TTC549 (cell line): ENCODE data around the gene ARHGAP15.
A peak's percentile ranks its signal among the peaks of the same experiment; 100 is the strongest.

Source experiments
- FAIRE-seq: peaks from 2 replicates; lab custom pipeline; 2012; peaks lifted over from hg19 to GRCh38; lab: Jason Lieb, UNC

Gene ARHGAP15

GRCh38 chr2:143401861-143402260 lies 272.6 kb downstream of the ARHGAP15 start:
- FAIRE-seq: no peak

- FAIRE-seq: no peak
Measured at GRCh38 chr2:143402451-143402850, 273.2 kb downstream of the ARHGAP15 start.

DNA sequence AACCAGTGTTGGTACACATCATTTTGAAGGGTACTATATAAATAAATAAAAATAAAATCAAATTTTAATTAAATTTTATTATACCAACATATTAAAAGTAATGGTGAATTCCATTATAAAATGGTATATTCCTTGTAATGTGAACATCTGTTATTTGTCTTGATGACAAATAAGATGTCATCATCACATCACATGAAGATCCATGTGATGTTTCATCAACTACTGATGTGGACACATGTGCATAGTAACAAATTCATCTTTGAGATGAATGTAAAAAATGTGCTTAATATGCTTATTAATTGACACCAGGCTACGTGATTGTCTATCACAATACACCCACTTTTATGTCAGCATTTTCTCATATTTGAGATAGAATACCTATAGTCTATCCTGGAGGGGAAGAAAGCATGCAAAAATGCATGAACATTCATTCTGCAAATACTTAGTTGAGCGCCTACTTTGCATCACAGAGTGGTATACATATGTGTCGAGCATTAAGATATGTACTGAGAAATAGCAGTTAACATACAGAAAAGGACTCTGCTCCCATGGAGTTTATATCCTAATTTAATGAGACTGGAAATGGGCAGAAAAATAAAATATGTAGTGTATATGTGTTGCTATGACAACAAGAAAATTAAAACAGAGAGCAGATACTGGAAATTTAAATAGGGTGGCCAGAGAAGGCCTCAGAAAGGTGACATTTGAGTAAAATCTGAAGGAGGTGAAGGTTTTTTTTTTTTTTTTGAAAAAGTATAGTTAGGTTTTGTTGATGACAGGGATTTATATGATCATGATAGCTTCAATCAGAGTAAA lies 281.1 kb downstream of the ARHGAP15 start:
- peak; percentile 86 for FAIRE-seq

DNA sequence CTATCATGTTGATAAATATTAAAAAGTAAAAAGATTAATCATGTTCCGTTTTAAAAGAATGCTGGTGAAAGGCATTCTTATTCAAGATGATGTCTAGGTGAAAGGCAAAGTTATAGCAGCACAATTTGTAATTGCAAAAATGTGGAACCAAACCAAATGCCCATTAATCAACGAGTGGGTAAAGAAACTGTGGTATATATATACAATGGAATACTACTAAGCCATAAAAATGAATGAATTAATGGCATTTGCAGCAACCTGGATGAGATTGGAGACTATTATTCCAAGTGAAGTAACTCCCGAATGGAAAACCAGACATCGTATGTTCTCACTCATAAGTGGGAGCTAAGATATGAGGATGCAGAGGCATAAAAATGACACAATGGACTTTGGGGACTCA lies 286.4 kb downstream of the ARHGAP15 start:
- FAIRE-seq: no peak

DNA sequence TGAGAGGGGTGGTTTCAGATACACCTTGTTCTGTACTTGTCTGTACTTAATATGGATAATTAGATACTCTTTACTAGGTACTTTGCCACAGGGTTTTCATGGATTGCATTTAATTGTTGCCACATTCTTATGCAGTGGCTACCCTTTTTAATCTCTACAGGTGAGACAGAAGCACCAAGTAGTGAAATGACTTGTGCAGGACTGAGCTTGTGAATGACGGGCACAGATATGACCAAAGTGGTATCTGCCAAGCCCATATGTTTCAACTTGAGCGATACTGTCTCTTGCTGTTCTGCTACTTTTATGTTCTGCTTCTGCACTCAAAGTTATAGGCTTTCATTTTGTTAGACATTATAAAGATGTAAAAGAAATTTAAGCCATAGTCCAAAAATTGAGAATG lies 288.2 kb downstream of the ARHGAP15 start:
- no peak for FAIRE-seq

GRCh38 chr2:143420313-143420712 lies 291.1 kb downstream of the ARHGAP15 start:
- no peak for FAIRE-seq

DNA sequence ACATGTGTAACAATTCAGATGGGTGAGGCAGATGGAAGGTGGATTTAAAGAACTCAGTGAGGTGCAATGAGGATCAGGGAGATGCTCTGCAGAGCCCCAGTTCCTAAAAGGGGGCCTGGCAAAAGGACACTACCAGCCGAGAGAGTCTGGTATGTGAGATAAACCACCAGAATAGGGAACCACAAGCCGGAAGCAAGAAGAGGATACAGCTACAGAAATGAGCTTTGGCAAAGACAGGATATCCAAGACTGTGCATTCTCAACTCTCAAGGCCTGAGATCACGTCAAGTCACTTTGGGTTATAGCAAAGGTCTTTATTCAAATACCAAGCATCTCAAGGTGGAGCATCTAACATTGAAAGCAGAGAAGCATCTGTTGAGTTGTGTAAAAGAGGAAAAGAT lies 293.5 kb downstream of the ARHGAP15 start:
- no peak for FAIRE-seq

DNA sequence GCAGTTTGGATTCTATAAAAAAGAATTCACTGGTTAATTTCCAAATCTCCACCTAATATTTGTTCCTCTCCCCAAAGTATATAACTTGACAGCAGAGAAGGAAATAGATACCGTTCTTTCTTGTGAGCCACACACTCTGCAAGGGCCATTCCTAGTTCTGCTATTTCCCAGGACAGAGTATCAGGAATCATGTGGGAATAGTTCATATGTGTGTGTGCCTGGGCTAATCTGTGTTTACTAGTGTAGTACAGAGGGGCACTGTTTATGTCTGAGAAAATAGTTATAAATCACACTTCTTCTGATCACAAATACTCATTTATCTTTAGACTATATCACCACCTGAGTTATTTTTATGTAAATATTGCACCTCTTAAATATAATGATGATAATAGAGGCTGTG lies 296.7 kb downstream of the ARHGAP15 start:
- FAIRE-seq: no peak

- peak; percentile 96 for FAIRE-seq
Measured at GRCh38 chr2:143426296-143426695, 297.1 kb downstream of the ARHGAP15 start.

DNA sequence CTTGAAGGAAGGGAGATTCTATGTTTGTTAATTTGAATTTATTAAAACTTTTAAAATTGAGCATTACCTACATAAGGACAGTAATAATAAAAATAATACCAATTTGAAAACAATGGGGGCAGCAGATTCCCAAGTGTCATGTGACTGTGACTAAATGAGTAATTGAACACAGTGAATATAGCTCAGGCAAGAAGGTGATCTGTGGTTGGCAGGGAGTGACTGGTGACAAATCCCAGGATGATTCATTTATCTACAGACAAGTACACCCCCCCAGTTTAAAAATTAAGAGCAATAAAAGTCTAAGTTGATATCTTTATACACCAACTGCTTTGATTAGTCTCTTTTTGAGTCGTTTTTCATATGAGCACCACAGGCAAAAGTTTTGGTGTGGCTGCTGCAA lies 299.5 kb downstream of the ARHGAP15 start:
- no peak for FAIRE-seq

DNA sequence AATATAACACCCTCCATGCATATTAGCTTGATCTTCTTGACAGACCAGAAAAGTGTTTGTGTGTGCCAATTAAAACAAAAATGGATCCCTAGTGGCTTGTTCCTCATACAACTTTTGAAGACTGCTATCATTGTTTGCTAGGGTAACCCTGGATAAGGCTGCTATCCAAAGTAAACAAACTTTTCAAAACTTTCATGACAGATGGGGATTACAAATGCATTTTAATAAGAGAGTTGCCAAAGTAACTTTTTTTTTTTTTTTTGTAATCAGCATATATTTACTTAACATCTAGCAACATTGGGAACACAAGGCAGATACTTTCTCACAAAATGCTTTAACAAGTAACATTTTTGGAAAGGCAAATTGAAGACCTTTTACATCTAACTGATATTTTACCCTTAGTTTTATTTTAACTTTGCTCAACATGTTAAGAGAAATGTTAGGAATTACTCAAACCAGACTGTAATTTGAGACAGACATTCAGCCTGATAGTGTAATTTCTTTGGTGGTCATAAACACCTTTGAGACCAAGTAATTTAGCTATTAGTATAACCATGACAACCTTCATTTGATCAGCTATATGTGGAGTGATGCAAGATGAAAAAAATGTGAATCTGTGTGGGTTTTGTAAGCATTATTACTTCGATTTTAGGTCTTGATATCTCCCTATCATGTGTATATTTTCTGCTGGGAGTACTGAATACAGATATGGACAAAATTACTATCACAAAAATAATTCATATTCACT lies 300.9 kb downstream of the ARHGAP15 start:
- no peak for FAIRE-seq

GRCh38 chr2:143431316-143431715 lies 302.1 kb downstream of the ARHGAP15 start:
- no peak for FAIRE-seq

DNA sequence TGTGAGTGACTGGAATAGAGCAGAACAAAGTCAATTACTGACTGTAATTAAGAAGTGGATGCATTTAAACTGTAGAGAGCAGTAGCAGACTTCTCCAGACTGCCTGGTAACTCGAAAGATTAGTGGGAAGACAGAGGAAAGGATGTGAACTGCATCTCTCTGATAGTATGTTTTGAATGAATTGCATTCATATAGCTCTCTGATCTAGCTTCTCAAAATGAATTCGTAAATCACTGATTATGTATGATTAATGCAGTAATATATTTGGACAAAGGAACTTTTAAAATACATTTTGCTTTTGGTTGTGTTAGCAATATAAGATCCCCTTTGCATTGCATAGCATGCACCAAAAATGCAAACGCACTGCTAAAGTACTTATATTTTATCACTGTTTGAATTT lies 304.0 kb downstream of the ARHGAP15 start:
- no peak for FAIRE-seq

- no peak for FAIRE-seq
Measured at GRCh38 chr2:143433840-143434239, 304.6 kb downstream of the ARHGAP15 start.

GRCh38 chr2:143434445-143434844 lies 305.2 kb downstream of the ARHGAP15 start:
- no peak for FAIRE-seq

- no peak for FAIRE-seq
Measured at GRCh38 chr2:143435131-143435530, 305.9 kb downstream of the ARHGAP15 start.

DNA sequence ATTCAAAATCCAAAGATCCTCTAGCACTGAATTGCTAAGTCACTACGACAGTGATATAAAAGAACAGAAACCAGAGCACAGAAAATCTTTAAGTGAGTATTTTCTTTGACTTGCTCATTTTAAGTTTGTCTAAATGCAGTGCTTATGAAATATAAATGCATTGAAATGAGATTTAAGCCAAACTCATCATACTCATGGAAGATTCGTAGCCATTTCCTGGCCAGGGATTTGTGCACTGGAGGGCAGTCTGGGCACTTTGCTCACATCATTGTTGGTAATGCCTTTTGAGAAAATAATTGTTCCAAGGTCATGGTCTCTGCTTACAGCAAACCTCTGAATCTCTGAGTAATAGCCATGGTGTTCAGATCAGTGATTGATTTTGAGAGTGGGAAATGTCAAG lies 307.7 kb downstream of the ARHGAP15 start:
- no peak for FAIRE-seq

DNA sequence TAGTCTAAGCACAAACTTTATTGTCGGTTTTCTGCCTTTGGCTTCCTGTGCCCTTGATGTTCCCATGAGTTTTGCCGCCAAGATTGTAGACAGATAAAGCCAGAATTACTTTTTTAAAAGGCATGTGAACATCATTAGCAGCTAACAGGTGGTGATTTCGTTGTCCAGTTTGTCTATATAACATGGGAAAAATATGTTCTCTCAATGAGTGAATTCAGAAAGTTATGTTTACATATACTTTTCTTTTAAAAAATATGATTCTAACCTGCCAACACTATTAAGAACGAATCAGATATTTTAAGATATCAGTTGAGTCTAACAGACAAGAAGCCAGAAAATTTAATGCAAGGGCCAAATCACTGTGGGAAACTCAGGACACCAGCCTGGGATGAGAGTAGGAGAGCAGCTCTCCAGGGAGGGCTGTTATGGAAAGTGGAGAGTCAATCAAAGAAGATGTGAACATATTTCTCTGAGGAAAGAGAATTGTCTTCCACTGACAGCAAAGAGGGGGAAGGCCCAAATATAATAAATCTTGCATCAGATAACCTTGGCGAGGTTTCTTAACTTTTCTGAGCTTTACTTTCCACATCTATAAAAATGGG lies 311.3 kb downstream of the ARHGAP15 start:
- FAIRE-seq: no peak

DNA sequence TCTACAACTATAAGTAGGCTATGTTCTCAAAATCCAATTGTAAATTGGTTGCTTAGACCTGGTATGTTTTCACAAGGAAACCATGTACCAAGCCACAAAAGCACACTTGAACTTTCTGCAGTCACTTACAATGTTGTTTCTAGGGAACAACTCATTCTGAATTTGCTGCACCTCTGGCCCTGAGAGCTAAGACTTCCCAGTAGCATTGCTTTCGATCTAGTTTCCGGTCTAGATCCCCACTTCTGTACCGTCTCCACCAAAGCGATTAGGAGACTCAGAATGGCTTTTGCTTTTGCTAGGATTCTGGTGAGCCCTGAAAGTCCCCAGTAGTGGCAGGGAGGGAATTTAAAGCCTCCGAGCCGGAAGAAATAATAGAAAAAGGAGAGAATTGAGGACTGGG lies 313.0 kb downstream of the ARHGAP15 start:
- peak; percentile 99 for FAIRE-seq

DNA sequence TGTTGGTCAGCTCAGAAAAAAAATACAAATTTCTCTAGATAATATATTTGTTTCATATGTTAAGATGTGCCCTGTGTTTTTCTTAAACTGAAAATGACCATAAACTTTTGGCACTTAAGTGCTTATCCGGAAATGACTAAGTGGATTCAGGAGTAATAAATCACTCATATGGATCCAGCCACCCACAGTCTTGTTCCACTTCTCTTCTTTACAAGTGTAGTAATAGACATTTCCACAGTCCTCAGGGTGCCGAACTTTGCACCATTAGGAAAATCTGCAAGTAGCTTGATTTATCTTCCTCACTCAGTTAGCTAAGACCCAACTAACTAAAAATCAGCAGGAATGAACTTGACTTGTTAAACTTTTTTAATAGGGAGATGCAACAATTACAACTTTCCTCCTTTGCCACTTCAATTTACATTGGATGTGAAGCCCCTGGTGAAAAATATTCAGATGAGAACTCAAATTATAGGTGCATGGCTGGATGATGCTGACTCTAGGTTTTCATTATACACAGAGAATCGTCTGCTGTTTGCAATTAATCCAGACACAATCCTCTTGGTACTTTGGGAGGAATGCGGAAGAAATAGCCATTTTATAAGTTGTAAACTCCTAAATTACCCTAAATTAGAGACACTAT lies 322.5 kb downstream of the ARHGAP15 start:
- FAIRE-seq: no peak

DNA sequence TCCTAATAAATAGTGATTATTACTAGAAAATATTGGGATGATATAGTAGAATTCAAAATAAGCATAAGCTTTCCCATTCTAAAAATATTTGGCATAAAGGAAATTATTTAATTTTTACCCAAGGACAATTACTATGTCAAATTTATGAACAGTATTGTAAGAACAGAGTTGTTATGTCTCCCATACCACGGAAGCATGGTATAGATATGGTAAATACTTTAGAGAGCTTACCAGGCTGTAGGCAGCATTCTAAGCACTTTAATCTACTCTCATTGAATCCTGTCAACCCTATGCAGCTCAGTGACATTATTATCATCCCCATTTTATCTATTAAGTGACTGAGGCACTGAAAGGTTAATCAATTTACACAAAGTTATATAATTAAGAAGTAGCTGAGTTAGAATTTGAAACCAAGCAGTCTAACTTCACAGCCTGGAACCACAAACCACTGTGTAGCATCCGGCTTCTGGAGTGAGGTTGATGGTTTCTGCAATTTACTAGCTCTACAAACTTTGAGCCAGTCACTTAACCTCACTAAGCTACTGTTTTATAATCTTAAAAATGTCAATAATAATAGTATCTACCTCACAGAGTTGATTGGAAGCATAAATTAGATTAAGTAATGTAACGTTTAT lies 323.7 kb downstream of the ARHGAP15 start:
- FAIRE-seq: no peak

- peak; percentile 100 for FAIRE-seq
Measured at GRCh38 chr2:143453981-143454511, 324.8 kb downstream of the ARHGAP15 start.
